NCI-H345 treated with DMSO at 0.1 percent for 48 hours (cell line): Measurements from ENCODE around the gene NEDD4L.
A peak's percentile ranks its signal among the peaks of the same experiment; 100 is the strongest.

Experiments
- DNase-seq: peaks from one replicate; lab custom pipeline; 2025; ENCODE audit not compliant: unreplicated experiment; lab: John Stamatoyannopoulos, UW

The NEDD4L gene

DNA sequence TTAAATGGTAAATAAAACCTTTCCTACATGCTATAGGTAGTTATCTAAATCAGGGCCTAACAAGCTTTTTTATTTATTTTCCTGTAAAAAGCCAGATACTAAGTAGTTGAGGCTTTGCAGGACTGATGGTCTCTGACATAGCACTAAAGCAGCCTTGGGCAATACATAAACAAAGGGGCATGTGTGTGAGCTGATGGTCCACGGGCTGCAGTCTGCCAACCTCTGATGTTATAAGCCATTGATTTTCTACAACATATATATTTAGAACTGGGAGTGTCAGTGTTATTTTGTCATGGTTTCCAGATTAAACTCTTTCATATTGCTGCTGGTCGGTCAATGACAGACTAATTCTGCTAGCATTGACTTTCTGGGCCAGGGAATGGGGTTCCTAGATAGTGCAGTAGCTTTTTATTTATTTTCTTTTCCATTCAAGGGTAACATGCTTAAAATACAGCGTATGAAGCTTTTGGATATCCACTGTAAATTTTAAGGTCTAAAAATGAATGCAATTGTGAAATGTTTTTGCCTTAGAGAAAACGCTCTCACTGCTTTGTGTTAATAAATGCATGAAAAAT is 134.0 kb downstream of the NEDD4L start:
- no peak for DNase-seq

DNA sequence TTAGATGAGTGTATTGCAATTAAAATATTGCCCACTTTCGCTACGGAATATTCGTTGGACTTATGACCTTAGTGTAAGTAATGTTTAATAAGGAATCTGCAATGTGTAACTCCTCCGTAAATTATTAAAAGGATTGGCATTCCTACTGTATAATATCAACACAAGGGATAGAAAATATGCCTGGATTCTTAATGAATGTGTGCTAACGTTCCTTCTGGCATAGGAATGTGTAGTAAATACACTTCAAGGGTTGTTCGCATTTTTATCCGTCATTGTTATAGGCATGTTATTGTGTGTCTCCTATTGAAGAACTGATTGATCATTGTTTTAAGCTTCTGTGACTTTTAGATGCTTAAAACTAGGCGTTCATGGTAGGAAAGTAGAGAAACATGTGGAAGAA is 134.5 kb downstream of the NEDD4L start:
- DNase-seq = no peak

DNA sequence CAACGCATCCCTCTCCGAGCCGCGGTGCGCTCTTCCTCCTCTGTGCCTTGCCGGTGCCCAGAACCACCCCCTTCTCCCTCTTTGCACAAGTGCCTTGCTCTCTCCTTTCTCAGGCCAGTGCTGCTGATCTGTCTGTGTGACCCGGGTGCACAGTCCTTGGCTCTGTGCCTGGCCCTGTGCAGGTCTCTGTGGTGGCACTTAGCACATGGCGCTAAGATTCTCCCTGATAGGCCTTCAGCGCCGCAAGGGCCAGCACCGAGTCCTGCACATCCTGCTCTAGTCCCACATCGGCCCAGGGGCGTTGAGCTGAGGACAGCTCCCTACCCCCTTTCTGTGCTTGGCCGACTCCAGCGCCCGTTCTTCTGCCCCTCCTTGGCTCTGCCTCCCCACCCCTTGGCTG is 136.1 kb downstream of the NEDD4L start:
- DNase-seq = no peak

DNA sequence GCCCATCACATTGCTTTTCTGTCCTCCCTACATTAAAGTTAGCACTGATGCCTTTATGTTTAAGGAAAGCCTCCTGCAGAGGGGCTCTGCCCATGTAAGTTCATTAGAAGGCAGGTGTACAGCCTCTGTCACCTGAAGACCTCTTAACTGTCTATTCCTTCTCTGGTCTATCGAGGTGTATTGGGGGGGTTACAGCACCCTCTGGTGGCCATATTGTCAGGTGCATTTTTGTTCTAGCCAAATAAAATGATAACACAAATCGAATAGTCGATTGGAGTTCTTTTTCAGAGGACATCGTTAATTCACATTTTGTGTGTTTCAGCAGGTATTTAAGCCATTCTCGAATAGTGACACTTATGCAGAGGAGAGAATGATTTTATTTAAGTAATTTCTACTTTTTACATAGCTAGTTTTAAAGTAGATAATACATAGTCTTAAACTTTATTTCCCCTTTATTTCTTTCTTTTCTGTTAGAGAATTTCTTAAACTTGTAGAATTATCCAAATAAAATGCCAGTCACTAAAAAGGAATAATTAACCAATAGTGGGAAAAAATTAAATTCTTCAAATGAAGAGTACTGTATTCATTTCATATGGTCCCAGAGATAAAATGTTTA is 136.8 kb downstream of the NEDD4L start:
- DNase-seq = peak; percentile 63

DNA sequence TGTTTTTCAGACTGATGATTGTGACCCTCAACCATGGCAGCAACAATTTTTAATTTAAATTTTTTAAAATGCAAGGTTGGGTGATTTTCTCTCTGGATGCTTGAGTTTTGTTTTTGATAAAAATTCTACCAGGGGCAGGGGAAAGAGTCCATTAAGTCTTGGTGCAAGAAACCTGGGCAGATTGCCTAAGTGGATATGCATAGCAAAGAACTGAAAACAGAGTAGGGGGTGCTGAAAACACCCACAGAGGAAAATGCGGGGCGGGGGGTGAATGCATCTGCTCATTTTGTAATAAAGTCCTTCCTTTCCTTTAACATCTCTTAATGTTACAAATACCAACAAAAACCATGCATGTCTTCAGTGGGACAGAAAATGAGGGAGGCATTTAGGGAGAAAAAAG is 138.0 kb downstream of the NEDD4L start:
- DNase-seq = no peak

DNA sequence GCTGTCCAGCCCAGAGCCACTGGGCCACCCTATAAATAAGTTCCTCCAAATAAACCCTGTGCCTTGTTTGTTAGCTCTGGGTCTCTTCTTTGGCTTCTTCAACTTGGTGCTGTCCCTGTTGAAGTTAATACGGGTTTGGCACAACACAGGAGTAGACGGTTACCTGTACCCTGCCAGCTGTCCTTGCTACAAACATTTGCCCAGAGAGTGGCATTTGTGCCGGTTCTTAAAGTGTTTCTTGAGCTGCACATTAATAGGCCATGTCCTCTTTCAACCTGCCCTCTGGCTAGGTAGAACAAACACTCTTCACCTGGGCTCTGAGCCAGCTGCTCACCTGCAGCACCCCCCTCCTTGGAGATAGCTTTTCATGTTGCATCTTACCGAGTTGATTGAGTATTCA is 139.2 kb downstream of the NEDD4L start:
- peak; percentile 90 for DNase-seq

DNA sequence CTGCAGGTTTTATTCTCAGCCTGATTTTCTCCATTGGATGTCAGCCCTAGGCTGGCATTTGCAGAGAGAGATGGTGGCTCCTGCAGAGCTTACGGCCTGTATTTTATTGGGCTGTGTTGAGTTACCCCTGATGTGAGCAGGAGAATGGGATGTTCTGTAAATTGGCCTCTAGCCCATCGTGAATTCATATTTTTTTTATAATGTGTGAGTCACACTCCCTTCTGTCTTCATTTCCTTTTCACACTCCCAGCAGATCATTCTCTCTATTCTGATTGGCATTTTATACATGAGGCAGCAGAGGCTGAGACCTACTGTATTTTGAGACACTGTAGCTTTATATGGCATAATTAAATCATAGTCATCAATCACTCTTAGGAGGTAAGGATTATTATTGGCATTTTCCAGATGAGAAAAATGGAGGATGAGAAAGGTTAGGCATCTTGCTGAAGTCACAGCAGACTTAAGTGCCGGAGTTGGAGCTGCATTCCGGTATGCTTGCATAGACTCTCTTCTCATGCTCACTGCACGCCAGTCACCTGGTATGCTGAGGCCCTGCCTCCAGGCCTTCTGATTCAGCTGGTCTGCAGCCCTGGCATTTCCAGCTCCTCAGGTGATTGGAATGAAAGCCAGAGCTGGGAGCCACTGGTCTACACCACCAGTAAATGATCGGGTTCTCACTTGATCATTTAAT is 142.4 kb downstream of the NEDD4L start:
- DNase-seq = no peak

DNA sequence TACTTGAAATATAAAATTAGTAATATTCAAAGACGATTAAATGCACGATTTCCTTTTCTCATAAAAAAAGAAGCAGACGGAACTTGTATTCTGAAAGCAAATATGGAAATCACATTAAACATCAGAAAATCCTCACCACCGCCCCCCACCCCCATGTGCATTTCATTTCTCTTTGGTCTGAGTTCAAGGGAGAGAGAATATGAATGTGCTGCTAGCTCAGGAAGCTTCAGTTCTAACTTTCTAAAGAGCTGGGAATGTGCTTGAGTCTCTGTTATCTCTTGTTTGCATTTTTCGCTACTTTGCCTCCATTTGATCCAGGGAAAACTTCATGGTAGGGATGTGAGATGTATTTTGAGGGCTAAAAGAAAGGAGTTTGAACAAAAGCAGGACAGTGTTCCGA is 143.6 kb downstream of the NEDD4L start:
- DNase-seq = no peak

DNA sequence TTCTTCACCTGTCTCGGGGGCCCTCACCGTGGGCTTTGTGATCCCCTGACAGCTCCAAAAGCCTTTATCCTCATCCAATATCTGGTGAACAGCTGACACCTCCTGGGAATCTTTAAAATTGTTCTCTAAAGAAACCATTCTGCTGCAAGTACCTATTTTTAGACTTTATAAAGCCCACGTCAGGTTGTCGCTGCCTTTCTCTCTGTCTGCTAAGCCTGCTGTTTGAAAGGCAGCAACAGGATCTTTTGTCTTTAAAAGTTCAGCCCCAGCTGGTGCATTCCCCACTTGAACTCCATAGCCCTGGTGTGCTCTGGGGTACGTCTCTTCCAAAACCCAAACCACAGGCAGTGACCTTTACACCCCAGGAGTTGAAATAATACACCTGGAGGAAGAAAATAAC is 145.0 kb downstream of the NEDD4L start:
- no peak for DNase-seq

DNA sequence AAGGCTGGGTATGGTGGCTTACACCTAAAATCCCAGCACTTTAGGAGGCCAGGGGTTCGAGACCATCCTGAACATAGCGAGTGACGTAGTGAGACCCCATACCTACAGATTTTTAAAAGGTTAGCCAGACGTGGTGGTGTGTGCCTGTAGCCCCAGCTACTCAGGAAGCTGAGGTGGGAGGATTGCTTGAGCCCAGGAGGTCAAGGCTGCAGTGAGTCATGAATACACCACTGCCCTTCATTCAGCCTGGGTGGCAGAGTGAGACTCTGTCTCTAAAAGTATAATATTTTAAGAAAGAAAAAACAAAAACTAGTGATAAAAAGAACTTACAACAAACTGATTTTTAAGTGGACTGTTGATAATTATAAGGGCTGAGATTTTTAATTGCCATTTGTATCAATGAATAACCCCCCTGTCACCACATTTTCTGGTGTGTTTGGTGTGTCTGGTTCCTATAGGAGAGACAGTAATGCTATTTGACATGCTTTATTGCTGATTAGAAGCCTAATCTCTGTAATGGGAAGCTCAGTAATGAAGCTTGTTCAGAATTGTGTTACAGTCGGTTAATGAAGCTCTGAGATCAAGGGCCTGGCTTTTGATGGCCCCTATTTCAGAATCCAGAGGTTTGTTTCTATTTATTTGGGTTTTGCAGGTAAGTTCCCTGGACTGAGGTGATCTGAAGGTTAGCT is 147.0 kb downstream of the NEDD4L start:
- DNase-seq = no peak

DNA sequence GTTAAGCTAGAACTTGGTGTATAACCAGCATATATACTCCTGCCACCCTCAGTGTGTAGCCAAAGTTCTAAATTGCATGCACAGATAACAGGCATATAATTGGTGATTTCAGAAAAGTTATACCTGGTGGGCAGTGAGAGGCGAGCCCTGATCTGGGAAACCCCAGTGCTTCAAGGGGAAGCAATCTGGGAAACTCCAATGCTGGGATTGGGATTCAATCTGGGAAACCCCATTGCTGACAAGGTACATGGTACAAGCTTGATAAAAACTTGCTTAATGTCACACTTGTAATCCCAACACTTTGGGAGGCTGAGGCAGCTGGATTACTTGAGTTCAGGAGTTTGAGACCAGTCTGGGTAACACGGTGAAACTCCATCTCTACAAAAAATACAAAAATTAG is 147.6 kb downstream of the NEDD4L start:
- no peak for DNase-seq

DNA sequence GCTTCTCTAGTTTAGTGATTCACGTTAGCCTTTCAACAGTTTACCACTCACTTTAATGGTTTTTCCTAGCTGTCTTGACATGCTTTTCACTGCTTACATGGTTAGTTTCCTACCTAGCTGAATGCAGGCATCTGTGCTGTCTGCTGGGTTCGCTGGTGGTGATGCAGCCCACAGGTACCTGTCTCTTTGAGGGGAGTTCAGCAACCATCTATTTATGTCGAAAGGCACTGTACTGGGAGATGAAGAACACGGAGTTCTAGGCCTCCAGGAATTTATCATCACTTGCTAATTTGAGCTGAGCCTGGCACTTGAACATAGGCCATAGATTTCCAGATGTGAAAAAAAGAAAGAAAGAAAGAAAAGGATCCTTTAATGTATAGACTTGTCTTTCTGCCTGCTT is 148.5 kb downstream of the NEDD4L start:
- no peak for DNase-seq

DNA sequence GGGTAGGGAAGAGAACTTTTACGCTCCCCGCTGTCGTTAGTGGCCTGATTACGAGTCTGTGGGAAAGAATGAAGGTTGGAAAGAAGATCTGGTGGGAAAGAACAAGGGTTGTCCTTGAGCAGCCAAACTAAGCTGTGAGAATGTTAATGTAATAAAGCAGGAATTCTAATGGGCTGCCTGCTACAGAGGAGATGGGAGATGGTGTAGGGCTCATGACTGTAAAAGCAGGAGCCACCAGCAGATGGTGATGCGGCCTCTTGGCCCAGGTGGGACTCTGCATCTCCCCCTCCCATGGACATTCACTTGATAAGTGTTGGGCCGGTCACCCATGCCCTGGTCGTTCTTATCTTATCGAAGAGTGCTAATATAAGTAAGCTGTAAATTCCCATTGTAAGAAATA is 150.0 kb downstream of the NEDD4L start:
- DNase-seq = no peak

DNA sequence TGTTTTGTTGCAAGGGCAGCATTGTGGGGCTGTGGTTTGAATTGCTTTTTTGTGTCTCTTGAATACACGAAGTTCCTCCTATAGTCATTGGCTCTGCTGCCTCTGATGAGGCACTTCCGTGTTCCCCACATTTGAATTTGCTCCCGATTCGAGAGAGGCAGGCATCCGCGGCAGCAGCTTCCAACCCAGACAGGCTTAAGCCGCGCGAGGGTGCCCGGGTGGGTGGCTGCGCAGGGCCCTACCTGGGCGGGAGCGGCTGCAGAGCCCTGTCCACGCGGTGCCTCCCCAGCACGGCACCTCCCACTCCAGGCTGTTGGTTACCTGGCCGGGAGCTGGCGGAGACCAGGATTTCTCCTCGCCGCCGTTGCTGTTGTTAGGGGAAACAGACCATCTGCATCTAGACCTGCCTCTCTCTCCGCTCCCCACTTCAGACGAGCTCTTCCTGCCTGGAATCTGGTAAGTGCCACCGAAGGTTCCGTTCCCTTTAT is 151.3 kb downstream of the NEDD4L start:
- DNase-seq = no peak

DNA sequence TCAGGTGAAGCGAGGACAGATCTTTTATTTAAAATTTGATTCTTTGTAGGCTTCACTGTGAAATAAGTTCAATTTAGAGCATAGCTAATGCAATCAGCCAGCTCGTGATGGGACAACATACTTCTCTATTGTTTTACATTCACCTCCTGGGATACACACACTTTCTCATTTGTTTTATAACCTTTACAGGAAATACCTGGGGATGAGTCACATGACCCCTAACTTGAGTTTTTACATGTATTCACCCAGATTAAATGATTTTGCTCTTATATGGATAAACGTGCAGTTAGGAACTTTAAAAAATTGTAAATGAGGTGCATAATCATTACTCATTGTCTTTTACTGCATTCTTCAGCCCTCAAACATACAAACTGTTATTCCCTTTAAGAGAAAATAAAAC is 152.1 kb downstream of the NEDD4L start:
- no peak for DNase-seq

DNA sequence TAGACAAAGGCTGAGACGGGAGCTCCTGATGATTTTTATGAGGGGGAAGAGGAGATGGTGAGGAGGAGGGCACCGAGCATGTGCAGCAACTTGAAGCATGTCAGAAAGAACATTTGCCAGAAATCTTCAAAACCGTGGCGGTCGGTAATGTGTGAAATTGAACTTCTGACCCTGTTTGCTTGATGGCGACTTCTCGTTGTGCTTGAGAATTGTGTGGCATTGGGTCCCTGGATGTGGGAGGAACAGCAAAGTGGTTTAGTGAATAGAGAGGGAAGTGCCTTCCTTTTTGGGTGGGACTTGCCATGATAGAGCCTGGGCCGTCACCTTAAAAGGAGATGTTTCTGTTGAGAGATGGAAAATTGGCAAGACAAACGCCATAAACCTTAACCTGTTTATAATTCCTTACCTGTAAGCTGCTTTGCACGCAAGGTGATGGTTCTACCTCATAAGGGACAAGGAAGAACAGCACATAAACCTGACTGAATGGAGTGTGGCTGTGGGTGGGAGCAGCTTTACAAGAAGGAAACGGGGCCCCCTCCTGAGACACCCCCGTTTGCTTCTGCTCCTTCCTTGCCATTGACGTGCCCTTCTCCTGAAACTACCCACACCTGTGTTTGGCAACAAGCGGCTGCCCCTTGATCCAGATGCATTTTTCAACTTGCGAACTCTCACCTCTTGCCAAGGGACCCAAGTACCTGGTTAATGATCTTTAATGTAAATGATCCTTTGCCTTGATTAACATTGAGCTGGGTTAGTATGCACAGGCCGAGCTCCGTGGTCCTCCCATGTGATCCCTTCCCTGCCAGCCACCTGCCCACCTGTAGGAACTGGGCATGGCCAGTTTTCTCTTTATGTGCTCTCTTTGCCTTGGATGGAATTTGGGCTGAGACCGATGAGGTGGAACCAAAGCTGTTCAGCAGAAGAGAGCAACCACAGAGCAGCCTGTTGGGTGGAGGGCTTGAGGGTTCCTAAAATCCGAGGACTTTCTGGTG is 153.2 kb downstream of the NEDD4L start:
- DNase-seq = no peak

DNA sequence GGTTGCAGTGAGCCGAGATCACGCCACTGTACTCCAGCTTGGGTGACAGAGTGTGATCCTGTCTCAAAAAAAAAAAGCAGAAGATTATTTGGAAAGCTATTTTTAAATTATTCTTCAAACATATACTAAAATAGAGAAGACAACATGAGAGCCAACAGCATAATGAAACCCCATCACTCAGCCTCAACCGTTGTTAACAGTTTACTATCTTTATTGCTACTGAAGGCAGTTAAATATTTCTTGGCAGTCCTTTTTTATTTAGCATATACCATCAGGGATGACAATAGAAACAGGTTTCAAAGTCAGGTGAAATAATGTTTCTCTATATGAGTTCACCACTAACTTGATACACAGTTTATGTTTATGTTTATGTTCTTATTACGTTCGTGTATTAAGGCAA is 157.2 kb downstream of the NEDD4L start:
- no peak for DNase-seq

DNA sequence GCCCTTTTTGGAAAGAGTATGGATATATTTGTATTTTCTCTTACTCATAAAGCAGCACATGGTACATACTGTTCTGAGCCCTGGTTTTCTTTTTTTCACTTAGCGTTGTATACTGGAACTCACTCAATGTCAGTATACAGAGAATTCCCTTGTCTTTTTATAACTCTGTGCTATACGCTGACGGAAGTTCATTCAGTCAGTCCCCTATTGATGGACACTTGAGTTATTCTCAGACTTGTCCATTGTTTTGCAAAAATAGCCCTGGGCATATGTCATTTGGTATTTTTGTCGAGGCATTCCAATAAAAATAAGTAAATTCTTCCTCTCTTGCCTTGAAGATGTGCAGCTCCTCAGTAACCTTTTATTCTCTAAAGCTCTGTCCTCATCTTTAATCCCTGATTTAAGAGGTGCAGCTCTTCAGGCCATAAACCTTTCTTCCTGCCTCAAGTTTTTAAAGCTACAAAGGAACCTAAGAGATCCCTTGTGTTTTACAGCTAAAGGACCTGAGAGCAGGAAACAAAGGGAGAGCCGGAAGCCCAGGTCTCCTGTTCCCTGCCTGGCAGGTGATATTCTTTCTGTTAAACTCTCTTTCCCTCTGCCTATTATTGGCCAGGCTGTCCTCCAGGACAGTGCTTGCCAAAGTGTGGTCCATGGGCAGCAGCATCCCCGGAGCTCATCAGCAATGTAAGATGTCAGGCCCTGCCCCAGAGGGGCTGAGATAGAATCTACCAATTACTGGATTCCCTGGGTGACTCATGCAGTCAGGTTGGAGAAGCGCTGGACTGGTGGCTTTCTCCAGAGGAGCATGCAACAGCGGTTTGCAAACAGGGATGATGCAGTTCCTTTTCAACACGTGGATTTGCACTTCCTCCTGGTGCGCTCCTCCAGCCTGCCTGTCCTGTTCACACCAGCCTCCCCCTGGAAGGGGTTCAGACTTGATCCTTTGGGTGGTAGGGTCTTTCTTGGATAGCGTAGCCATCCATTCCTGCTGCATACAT is 158.0 kb downstream of the NEDD4L start:
- peak; percentile 81 for DNase-seq

DNA sequence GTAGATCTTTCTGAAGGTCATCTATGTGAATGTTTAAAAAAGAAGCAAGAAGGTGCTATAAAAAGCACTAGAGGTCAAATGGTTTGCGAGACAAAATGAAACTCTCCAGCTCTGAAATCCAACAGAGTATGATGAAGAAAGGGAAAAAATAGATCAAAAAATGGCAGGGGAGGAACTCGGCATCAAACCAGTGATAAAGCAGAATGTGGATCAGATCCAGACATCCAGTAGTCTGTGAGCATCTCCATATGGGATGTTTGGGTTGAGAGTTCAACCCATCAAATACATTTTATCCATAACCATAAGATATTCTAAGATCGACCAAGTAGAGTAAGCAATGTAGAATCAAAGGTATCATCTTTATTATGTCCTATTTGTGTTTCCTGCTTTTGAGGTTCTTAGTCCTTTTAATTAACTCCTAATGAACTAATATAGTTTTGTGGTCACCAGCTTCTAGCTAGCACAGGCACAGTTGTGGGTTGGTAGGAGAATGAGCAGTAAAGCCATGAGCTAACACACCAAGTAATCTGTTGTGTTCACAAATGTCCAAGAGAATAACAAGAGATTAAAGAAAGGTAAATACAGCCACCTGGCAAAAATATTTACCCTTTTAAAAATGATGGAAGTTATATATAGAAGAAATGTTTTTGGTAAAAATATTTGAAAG is 160.9 kb downstream of the NEDD4L start:
- no peak for DNase-seq
